K562 (cell line): ENCODE data around the gene APBA2. TPM values are rescaled to one million over a fixed set of nuclear protein-coding genes. Genes with fewer than 3 reads are reported as not detected.

Experiments used
- ARID1B ChIP-seq: fragments of 450-650 bp; IDR thresholded peaks from 2 replicates; pipeline ENCODE4 v1.6.1; 2016; ENCODE audit warnings: antibody characterized with exemption, mild to moderate bottlenecking, inconsistent platforms
- FOXJ2 ChIP-seq: fragments of 200-800 bp; sonication (Bioruptor generic); IDR thresholded peaks from 2 replicates; pipeline ENCODE4 v1.6.1; 2016; ENCODE audit warnings: missing genetic modification characterization, missing compliant biosample characterization
- FOXK1 ChIP-seq: sonication (generic); formaldehyde crosslinking; IDR thresholded peaks from 2 replicates; pipeline ENCODE4 v1.8.0; 2022; ENCODE audit warnings: missing genetic modification reagents, mild to moderate bottlenecking, borderline replicate concordance
- NRF1 ChIP-seq, 2 experiments: fragments of 450-650 bp; IDR thresholded peaks in 1 of 2; conservative IDR thresholded peaks in 1 of 2; 2 replicates each; pipeline ENCODE4 v1.6.1; 2014; ENCODE audit warnings: mild to moderate bottlenecking in 2 of 2
- POLR2AphosphoS5 ChIP-seq: IDR thresholded peaks from 2 replicates; pipeline ENCODE4 v1.6.1; 2011; ENCODE audit warnings: mild to moderate bottlenecking, low read depth, low read length, moderate library complexity; ENCODE audit not compliant: control insufficient read depth, insufficient read depth
- RAD51 ChIP-seq: fragments of 450-650 bp; IDR thresholded peaks from 2 replicates; pipeline ENCODE4 v1.7.1; 2016; ENCODE audit warnings: low read depth, mild to moderate bottlenecking, borderline replicate concordance
- RBBP5 ChIP-seq: fragments of 200-600 bp; sonication (generic); IDR thresholded peaks from 2 replicates; pipeline ENCODE4 v1.6.1; 2012; ENCODE audit warnings: borderline replicate concordance, mild to moderate bottlenecking, low read length, control low read depth, inconsistent platforms; ENCODE audit not compliant: insufficient read depth, poor library complexity, severe bottlenecking
- RHOXF2B ChIP-seq: fragments of 250-450 bp; sonication (Bioruptor Pico); conservative IDR thresholded peaks from 2 replicates; pipeline ENCODE4 v1.5.1; 2021
- SNAPC5 ChIP-seq: fragments of 250-450 bp; sonication (Bioruptor Pico); IDR thresholded peaks from 2 replicates; pipeline ENCODE4 v1.8.0; 2021; ENCODE audit warnings: moderate library complexity, mild to moderate bottlenecking, inconsistent platforms
- SPI1 ChIP-seq: IDR thresholded peaks from 2 replicates; pipeline ENCODE4 v1.6.1; 2011; ENCODE audit warnings: low read depth, low read length, control low read depth, borderline replicate concordance
- TCF7 ChIP-seq: sonication (generic); IDR thresholded peaks from 2 replicates; pipeline ENCODE4 v1.6.1; 2016; ENCODE audit warnings: antibody characterized with exemption, borderline replicate concordance
- XRCC5 ChIP-seq: fragments of 200-400 bp; formaldehyde crosslinking; IDR thresholded peaks from 2 replicates; pipeline ENCODE4 v1.6.1; 2017; ENCODE audit warnings: low read depth, mild to moderate bottlenecking, low read length
- ZBTB49 ChIP-seq: sonication (generic); formaldehyde crosslinking; IDR thresholded peaks from 2 replicates; pipeline ENCODE4 v1.8.0; 2022; ENCODE audit warnings: missing genetic modification reagents, mild to moderate bottlenecking, borderline replicate concordance
- ZNF175 ChIP-seq: fragments of 200-800 bp; sonication (Bioruptor generic); IDR thresholded peaks from 2 replicates; pipeline ENCODE4 v1.6.1; 2016; ENCODE audit warnings: low read depth, mild to moderate bottlenecking, missing genetic modification characterization, missing compliant biosample characterization
- polyA plus RNA-seq, 8 experiments: library from polyadenylated mRNA; depleted of rRNA in 4 of 8; stranded (reverse) in 5 of 8; unstranded in 3 of 8; fragments of >200 nt; fragmentation: Nextera tagmentation in 2 of 8; fragmentation: Illumina TruSeq in 1 of 8; extraction: Ambion mirVana in 2 of 8; extraction: Trizol in 1 of 8; gene quantifications; 2 replicates each; pipeline versions ENCODE4 v1.2.1 to v1.2.3, GENCODE V29; 2011 to 2014; ENCODE audit warnings: inconsistent platforms in 1 of 8, missing spikeins in 1 of 8
- total RNA-seq, 7 experiments: library from RNA; depleted of rRNA in 6 of 7; stranded (reverse); fragments of >200 nt in 6 of 7; fragmentation: Illumina TruSeq in 2 of 7; extraction: Trizol in 2 of 7; gene quantifications; 2 replicates each; pipeline versions ENCODE4 v1.2.1 to v1.2.3, GENCODE V29; 2011 to 2021; ENCODE audit warnings: low replicate concordance in 1 of 7
- TF ChIP-seq, protein P1 (sequence below): fragments of 250-450 bp; sonication (Bioruptor Pico); IDR thresholded peaks from 2 replicates; pipeline ENCODE4 v1.8.0; 2021; ENCODE audit warnings: borderline replicate concordance, mild to moderate bottlenecking, moderate library complexity; ENCODE audit not compliant: poor library complexity, severe bottlenecking
- TF ChIP-seq, protein P2 (sequence below): fragments of 450-650 bp; formaldehyde crosslinking; conservative IDR thresholded peaks from 2 replicates; pipeline ENCODE4 v1.4.0; 2022; ENCODE audit warnings: mild to moderate bottlenecking, missing genetic modification characterization
- TF ChIP-seq, protein P3 (sequence below), 2 experiments: fragments of 150-350 bp in 1 of 2; IDR thresholded peaks; 2 replicates each; pipeline ENCODE4 v1.6.1; 2012 to 2016; ENCODE audit warnings: low read depth in 2 of 2, low read length in 2 of 2, mild to moderate bottlenecking in 1 of 2, moderate library complexity in 1 of 2
- TF ChIP-seq, protein P4 (sequence below), 2 experiments: fragments of 450-650 bp; IDR thresholded peaks; 2 replicates each; pipeline ENCODE4 v1.6.1; 2016

Gene APBA2
- total and polyA plus RNA-seq, 9 of the 15 experiments (the other 6 are each of a cell fraction or from before 2014, with no cell fraction given), result 0.24 to 40.9 (median 25.2) TPM

DNA sequence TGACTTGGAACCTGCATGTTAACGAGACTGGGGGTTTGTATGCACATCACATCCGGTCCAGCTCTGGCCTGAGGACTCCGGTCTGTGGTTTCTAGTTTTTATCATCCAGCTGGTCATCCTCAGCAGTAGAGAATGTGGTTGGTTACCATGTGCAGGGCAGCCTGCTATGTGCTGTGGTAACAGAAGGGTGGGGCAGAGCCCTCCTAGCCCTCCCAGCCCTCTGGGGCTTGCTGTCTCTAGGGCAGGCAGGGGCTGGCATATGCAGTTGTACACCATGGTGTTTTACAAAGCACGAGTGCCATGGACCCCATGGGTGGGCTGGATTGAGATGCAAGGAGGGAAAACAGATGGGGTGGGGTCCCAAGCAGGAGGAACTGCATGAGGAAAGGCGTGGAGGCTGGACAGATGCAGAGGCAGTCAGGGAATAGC, 70.2 kb downstream of the APBA2 start (continued):
- TF ChIP-seq, protein P1, sequence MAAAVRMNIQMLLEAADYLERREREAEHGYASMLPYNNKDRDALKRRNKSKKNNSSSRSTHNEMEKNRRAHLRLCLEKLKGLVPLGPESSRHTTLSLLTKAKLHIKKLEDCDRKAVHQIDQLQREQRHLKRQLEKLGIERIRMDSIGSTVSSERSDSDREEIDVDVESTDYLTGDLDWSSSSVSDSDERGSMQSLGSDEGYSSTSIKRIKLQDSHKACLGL, result no peak
- TF ChIP-seq RAD51 (no peak), FOXK1 (CRISPR knock-in tag) (no peak), XRCC5 (0 out of 2 replicates have a peak, but pooled peaks have one; percentile 68), FOXJ2 (tag) (no peak), NRF1 (conservative IDR thresholded peaks at IDR 0.05 in 1 of 2, IDR thresholded peaks at IDR 0.05 in 1 of 2) (peak in 1 of 2 experiments; percentile 48; a peak in 1 of 4 replicates), RHOXF2B (no peak), SPI1 (no peak), ZNF175 (CRISPR knock-in tag) (no peak), ARID1B (no peak), SNAPC5 (CRISPR knock-in tag) (no peak), POLR2AphosphoS5 (no peak), TCF7 (no peak), RBBP5 (no peak), ZBTB49 (no peak)
- TF ChIP-seq, protein P2, sequence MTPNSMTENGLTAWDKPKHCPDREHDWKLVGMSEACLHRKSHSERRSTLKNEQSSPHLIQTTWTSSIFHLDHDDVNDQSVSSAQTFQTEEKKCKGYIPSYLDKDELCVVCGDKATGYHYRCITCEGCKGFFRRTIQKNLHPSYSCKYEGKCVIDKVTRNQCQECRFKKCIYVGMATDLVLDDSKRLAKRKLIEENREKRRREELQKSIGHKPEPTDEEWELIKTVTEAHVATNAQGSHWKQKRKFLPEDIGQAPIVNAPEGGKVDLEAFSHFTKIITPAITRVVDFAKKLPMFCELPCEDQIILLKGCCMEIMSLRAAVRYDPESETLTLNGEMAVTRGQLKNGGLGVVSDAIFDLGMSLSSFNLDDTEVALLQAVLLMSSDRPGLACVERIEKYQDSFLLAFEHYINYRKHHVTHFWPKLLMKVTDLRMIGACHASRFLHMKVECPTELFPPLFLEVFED (CRISPR knock-in tag), result no peak
- TF ChIP-seq, protein P3, sequence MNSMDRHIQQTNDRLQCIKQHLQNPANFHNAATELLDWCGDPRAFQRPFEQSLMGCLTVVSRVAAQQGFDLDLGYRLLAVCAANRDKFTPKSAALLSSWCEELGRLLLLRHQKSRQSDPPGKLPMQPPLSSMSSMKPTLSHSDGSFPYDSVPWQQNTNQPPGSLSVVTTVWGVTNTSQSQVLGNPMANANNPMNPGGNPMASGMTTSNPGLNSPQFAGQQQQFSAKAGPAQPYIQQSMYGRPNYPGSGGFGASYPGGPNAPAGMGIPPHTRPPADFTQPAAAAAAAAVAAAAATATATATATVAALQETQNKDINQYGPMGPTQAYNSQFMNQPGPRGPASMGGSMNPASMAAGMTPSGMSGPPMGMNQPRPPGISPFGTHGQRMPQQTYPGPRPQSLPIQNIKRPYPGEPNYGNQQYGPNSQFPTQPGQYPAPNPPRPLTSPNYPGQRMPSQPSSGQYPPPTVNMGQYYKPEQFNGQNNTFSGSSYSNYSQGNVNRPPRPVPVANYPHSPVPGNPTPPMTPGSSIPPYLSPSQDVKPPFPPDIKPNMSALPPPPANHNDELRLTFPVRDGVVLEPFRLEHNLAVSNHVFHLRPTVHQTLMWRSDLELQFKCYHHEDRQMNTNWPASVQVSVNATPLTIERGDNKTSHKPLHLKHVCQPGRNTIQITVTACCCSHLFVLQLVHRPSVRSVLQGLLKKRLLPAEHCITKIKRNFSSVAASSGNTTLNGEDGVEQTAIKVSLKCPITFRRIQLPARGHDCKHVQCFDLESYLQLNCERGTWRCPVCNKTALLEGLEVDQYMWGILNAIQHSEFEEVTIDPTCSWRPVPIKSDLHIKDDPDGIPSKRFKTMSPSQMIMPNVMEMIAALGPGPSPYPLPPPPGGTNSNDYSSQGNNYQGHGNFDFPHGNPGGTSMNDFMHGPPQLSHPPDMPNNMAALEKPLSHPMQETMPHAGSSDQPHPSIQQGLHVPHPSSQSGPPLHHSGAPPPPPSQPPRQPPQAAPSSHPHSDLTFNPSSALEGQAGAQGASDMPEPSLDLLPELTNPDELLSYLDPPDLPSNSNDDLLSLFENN (IDR thresholded peaks at IDR 0.05; ENCODE audit: low read depth in 2 of 2, low read length in 2 of 2), result no peak
- TF ChIP-seq, protein P4, sequence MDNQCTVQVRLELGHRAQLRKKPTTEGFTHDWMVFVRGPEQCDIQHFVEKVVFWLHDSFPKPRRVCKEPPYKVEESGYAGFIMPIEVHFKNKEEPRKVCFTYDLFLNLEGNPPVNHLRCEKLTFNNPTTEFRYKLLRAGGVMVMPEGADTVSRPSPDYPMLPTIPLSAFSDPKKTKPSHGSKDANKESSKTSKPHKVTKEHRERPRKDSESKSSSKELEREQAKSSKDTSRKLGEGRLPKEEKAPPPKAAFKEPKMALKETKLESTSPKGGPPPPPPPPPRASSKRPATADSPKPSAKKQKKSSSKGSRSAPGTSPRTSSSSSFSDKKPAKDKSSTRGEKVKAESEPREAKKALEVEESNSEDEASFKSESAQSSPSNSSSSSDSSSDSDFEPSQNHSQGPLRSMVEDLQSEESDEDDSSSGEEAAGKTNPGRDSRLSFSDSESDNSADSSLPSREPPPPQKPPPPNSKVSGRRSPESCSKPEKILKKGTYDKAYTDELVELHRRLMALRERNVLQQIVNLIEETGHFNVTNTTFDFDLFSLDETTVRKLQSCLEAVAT (IDR thresholded peaks at IDR 0.05), result no peak
